ENCODE data around the gene PDE8A.

The PDE8A gene

DNA sequence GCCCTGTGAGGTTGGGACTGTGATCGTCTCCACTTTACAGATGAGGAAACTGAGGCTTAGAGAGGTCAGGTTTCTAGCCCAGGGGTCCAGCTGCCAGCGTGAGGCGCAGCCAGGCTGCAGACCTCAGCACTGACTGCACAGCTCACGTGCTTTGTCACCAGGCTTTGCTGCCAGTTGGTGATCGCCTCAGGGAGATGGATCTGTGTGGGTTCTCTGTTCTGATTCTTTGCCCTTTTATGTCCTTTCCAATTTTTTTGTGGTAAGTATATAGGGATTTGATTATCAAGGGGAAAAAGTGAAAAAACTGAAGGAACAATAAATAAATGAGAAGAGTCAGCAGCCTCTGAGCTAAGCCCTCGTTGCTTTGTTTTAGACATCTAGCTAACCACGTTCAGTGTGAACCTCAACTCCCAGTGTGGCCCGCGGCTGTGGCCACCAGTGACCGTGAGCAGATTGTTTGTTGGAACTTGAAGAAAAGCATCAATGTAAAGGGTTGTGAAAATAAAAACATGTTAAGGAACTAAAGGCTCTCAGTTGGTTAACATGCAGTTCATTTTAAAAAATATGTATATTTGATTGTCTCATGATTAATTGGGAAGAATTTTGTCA is 117.6 kb downstream of the PDE8A start:
- DNase-seq, result no peak

DNA sequence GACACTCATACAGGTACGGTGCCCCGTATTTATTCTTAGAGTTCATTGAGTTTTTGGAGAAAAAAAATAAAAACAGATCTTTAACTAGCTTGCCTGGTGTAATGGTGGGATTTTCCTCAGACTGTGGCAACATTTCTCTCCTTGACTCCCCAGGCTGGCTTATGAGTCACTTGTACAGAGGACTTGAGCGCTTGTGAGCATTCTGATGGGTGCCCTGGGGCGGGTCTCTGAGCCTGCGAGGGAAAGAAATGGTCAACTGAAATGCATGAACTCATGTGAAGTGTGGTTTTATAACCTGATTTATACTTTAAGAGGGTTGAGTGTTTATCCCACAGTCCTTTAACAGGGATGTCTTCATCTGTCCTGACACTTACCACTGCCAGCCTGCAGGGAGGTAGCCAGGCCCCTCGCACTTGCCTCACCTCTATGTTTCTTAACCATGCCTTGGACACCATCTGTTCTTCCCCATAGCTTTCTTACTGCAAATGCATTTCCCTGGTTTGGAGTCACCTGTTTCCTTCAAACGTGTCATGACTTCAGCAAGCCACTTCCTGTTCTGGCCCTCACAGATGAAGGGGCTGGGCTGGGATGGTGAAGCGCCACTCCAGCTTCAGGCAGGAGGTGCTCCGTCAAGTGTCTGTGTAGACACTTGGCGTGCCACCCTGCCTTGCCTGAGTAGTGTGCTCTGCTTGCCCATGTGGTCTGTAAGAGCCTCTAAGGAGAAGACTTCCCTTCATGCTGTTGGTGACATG is 118.7 kb downstream of the PDE8A start:
- no peak for DNase-seq

- DNase-seq, result no peak
These were observed 122.9 kb downstream of the PDE8A start for GRCh38 chr15:85104584-85104983.

DNA sequence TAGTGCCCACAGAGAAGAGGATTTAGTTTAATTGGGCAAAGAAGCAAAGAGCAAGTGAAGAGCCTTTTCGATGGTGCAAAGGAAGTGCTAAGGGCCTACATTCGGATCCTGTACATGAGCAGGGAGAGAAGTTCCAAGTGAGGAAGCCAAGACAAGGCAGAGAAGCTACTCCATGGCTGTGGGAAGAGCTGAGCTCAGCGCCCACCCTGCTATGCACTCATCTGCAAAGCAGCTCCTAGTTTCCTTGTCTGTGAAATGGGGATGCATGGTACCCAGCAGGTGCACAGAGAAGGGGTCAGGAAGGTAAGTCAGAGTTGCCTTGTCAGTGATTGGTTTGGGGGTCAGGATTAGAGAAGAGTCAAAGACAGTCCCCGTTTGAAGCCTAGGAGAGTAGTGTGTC is 126.5 kb downstream of the PDE8A start:
- no peak for DNase-seq

DNA sequence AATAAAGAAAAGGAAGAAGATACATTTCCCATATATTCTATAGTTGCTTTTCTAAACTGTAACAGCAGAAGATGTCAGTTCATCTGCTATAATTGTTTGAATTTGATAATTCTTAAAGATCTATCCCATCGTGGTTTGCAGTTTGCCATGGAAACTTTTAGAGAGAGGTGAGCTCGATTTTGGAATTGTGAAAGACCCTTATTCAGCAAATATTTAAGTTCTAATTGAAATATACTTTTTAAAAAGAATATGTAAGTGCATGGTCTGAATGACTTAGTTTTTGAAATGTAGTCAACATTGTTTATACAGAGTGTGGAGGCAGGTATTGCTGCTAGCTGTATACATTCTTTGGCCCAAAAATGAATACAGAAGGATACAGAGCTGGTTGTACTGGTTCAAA is 127.7 kb downstream of the PDE8A start:
- DNase-seq, result no peak

DNA sequence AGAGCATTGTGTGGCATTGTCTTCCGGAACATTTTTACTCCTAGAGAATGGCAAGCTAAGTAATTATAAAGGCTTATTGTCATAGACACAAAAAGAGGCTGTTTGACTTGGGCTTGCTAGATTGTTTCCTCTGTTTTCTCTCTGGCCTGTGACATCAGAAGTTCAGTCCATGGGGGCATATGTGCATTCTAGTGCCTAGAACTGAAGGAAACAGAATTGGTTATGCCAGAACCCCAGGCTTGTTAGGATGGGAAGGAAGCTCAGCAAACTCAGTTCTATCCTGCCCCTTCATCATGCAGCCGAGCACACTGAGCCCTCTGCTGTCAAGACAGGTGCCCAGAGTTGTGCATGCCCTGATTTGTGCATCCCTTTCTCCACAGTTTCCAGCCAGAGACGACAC is 131.3 kb downstream of the PDE8A start:
- no peak for DNase-seq

DNA sequence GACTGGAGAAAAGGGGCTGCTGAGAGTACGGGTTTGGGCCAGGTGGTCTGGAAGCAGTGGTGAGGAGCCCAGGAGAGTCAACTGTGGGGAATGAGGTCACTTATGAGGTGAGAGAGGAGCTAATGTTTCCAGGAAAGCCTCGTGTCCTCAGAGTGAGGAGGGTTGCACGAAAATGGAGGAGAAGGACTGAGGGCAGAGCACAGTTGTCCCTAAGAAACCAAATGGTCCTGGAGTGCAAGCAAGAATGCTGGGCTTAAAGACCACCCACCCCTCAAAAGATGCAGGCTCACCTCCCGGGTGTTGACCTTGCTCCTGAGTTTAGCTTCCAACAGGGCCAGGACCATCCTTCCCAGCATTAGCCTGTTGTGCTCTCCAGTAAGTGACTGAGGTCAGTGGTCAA is 133.2 kb downstream of the PDE8A start:
- DNase-seq, result no peak

DNA sequence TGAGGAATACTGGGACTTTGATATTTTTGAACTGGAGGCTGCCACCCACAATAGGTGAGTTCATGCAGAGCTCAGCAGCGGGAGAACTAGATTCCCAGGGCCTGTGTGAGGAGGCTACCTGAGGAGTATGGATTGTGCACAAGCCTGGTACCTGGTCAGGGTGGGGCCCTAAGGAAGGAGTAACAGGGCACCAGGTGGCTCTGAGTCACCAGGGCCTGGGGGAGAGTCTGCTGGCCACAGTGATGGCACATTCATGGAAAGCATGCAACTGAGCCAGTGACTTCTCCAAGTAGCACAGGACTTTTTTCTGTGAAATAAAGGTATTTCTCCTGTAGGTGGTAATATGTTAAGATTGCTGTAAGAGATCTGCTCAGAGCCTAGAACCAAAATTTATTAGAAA is 134.4 kb downstream of the PDE8A start:
- no peak for DNase-seq

- DNase-seq, result no peak
These were observed 134.8 kb downstream of the PDE8A start for GRCh38 chr15:85116494-85116893.

- no peak for DNase-seq
These were observed 135.4 kb downstream of the PDE8A start for GRCh38 chr15:85116925-85117646.

DNA sequence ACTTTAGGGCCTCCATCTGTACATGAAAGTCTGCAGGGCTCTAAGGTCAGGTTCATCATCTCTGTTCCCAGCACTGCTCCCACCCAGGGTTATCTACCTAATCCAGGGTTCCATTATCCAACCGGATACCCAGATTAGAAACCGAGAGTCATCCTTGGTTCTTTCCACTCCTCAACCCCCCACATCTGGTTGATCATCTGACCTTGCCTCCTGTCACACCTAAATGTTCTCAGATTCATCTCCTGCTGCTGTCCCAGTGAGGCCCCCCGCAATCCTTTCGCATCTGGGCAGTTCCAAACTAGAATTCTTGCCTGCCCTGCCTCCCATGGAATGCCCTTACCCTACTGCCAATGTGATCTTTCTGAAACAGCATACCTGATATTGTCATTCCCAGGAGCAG is 136.5 kb downstream of the PDE8A start:
- no peak for DNase-seq

- no peak for DNase-seq
These were observed 136.9 kb downstream of the PDE8A start for GRCh38 chr15:85118581-85118980.

DNA sequence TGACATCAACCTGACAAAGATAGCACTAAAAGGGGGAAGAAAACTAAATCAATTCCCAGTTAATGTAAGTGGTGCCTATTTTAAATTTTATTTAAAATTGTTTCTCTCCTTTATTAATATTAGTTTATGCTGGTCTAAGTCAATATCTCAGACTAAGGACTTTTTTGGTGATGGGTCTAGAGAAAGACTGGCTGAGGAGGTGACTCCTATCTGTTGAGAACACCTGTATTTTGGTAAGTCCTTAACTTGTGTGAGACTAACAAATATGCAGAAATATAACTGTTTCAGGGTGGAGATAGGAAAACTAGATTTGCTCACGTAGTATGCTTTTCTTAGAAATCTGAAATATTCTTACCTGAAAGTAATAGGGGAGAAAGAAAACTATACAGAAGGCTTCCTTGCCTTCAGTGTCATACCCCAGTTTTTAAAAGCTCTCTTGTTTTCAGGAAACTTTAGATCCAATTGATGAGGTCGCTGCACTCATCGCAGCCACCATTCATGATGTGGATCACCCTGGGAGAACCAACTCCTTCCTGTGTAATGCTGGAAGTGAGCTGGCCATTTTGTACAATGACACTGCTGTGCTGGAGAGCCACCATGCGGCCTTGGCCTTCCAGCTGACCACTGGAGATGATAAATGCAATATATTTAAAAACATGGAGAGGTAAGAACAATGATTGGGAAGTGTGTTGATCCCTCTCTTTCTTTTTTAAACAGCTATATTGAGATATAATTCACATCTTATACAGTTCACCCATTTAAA is 138.9 kb downstream of the PDE8A start:
- no peak for DNase-seq

DNA sequence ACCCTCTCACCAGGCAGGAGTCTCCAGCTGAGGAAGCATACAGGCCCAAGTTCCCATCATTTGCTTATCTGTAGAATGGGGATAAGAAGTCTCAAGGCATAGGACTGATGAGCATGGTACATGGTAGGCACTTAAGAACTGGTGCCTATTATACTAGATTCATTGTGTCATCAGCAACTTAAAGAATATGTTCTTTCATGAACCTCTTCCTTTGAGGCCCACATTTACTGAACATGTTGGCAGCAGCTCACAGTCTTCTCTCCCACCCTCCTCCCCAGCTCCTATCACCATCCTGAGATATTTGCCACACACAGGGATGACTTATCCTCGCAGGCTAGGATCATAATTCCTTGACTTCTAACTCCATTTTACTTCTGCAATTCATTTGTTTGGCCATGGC is 142.5 kb downstream of the PDE8A start:
- DNase-seq, result no peak

- DNase-seq, result no peak
These were observed 143.5 kb downstream of the PDE8A start for GRCh38 chr15:85125056-85125661.

DNA sequence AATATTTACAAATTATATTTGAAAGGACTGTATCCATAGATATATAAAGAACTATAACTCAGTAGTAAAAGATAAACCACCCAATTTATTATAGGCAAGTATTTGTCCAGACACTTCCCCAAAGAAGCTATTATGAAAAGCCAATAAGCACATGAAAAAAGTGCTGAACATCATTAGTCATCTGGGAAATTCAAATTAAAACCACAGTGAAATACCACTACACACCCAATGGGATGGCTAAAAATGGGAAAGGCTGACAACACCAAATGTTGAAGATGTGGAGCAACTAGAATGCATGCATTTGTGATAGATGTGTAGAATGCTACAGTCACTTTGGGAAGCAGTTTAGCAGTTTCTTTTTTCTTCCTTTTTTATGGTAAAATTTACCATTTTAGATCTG is 147.0 kb downstream of the PDE8A start:
- no peak for DNase-seq

DNA sequence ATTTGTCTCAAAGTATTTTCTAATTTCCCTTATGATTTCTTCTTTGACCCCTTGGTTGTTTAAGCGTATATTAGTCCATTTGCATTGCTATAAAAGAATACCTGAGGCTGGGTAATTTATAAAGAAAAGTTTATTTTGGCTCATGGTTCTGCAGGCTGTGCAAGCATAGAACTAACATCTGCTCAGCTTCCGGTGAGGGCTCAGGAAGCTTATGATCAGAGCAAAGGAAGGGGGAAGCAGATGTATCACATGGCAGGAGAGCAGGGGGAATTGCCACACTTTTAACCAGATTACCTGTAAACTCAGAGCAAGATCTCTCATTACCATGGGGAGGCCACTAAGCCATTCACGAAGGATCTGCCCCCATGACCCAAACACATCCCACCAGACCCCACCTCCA is 148.2 kb downstream of the PDE8A start:
- DNase-seq, result no peak

- no peak for DNase-seq
These were observed 150.3 kb downstream of the PDE8A start for GRCh38 chr15:85131915-85132314.

DNA sequence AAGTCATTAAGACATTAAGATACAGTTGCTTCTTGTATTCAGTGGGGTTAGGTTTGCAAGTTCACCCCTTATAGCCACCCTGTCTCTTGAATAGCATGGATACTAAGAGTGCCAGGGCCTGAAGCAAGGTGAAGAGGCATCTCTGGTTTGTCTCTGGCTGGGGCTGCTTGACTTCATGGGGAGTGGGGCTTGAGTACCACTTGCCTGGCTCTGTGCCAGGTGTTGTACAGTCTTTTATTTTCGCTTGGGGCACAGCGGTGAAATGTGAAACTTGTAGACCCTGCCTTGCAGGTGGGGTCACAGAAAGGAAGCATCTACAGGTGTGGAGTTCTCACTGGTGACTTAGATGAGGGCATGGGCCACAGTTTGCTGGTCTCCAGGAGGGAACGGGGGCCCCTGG is 152.1 kb downstream of the PDE8A start:
- DNase-seq, result no peak

DNA sequence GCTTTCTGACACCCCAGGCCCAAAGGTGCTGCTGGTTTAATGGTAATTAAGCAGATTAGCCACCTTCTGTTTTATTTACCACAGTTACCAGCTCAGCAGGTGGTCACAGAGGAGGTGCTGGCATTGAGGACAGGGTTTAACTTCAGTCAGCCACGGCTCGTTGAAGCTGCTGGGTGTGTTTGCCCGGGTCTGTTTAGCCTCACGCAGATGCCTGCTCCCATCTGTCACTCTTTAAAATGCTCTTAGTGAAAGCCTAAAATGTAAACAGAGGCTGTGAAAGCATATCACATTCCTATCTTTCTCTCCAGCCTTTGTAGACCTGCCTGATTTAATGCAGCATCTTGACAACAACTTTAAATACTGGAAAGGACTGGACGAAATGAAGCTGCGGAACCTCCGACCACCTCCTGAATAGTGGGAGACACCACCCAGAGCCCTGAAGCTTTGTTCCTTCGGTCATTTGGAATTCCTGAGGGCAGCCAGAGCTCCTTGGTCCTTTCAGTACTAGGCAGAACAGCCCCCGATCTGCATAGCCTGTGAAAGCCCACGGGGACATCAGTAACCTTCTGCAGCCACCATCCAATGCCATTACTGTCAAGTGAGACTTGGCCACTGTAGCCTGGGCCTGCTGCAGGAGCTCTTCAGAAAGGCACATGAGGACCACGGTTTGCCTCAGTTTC is 156.0 kb downstream of the PDE8A start:
- DNase-seq, result no peak

DNA sequence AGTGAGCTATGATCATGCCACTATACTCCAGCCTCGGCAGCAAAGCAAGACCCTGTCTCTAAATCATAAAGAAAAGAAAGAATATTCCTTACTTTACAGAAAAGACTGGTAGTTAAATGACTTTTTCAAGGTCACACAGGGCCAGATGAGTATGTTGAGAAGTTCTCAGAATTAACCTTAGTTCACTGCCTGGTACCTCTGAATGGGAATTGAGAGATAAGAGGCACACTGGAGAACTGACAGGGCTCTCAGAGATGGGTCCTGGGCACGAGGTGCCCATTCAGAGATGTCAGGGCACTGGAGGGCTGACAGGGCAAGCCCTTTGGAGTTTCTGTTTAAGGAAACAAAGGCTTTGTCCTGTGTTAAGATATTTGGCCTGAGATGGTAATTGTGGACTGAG is 157.7 kb downstream of the PDE8A start:
- DNase-seq, result no peak

DNA sequence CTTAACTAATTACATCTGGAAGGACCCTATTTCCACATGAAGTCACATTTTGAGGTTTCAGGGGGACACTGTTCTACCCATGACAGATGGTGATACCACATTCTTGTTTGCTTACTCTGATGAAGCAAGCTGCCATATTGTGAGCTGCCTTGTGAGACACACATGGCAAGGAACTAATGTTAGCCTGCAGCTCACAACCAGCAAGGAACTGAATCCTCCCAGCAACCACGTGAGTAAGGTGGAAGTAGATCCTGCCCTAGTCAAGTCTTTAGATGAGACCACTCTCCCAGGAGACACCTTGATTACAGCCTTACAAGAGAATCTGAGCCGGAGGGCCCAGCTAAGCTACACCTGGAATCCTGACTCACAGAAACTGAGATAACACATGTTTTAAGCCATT is 160.1 kb downstream of the PDE8A start:
- DNase-seq, result no peak

DNA sequence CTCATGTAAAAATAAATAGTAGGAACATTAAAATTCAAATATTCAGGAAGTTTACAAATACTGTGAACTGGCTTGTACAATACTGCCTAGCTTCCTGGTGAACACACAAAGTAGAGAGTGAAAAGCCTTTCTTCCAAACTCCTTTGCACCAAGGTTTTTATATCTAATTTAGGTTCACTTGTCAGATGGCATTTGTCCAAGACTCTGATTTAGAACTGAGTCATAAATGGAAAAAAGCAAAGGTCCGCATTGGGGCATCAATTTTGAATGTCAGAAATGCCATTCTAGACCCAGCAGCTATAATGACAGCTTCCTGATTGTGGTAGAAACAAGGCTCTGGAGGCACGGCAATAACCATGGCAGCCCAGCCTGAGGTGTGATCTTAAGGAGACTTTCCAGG is 160.7 kb downstream of the PDE8A start:
- no peak for DNase-seq
